ENCODE results near the gene ZBED1. TPM values are rescaled to one million over a fixed set of nuclear protein-coding genes. Genes with fewer than 3 reads are reported as not detected.

ZBED1 gene
- total and polyA plus RNA-seq, 2 experiments from 2014 or later: 16.1 to 43.8 TPM

GRCh38 chrX:2546496-2546895, 45.7 kb upstream of the ZBED1 start:
- no peaks in the 10 kb centered on the region for H3K79me2 ChIP-seq (replicated peaks; ENCODE audit: insufficient read depth)
- DNase-seq (ENCODE audit: low spot score) (no peak), ATAC-seq (no peak)
- H3K27me3 ChIP-seq (ENCODE audit: insufficient read depth): no peaks in the 10 kb centered on the region
- no peak overlapping the region for H2AFZ ChIP-seq
- no peak overlapping the region for H3K4me3 ChIP-seq
- H3K36me3 Mint-ChIP-seq (ENCODE audit: low read depth): peaks cover 39% of the 10 kb centered on the region
- H3K27me3 Mint-ChIP-seq (ENCODE audit: insufficient read depth, low read depth, poor library complexity): peaks cover 6% of the 10 kb centered on the region
- no peak overlapping the region for H3K4me3 Mint-ChIP-seq
- no peaks in the 10 kb centered on the region for H3K9me2 ChIP-seq (ENCODE audit: insufficient read depth)
- no peak overlapping the region for H3K27ac ChIP-seq (ENCODE audit: low read depth)
- H3K9me3 Mint-ChIP-seq: peaks cover 44% of the 10 kb centered on the region
- TF ChIP-seq POLR2AphosphoS5 (IDR thresholded peaks at IDR 0.05; ENCODE audit: low read depth) (no peak), JUNB (IDR thresholded peaks at IDR 0.05; ENCODE audit: unreplicated experiment) (no peak), EZH2phosphoT487 (IDR thresholded peaks at IDR 0.05; ENCODE audit: unreplicated experiment) (no peak), ETS1 (IDR thresholded peaks at IDR 0.05) (no peak)
- no peak overlapping the region for H3K4me2 ChIP-seq
- peaks cover 30% of the 10 kb centered on the region for H3K4me1 ChIP-seq (ENCODE audit: insufficient read depth)
- no peaks in the 10 kb centered on the region for H4K20me1 ChIP-seq (replicated peaks; ENCODE audit: insufficient read depth)
- H3K4me1 Mint-ChIP-seq: peaks cover 23% of the 10 kb centered on the region
- 0 out of 2 replicates have a peak, but pooled peaks cover 3% of the 10 kb centered on the region for H3F3A ChIP-seq (replicated peaks; ENCODE audit: low read depth)
- H3K27ac Mint-ChIP-seq: no peak overlapping the region
- H3K36me3 ChIP-seq (ENCODE audit: insufficient read depth): no peaks in the 10 kb centered on the region

- no peak overlapping the region for H3K4me2 ChIP-seq
- H4K20me1 ChIP-seq (replicated peaks; ENCODE audit: insufficient read depth): no peaks in the 10 kb centered on the region
- H3K36me3 Mint-ChIP-seq (ENCODE audit: low read depth): peaks cover 39% of the 10 kb centered on the region
- no peaks in the 10 kb centered on the region for H3K36me3 ChIP-seq (ENCODE audit: insufficient read depth)
- DNase-seq (ENCODE audit: low spot score) (no peak), ATAC-seq (no peak)
- H3K79me2 ChIP-seq (replicated peaks; ENCODE audit: insufficient read depth): no peaks in the 10 kb centered on the region
- peaks cover 44% of the 10 kb centered on the region for H3K9me3 Mint-ChIP-seq
- no peak overlapping the region for H3K4me3 Mint-ChIP-seq
- no peak overlapping the region for H2AFZ ChIP-seq
- H3K27ac Mint-ChIP-seq: no peak overlapping the region
- H3K27ac ChIP-seq (ENCODE audit: low read depth): no peak overlapping the region
- H3K4me3 ChIP-seq: no peak overlapping the region
- no peaks in the 10 kb centered on the region for H3K9me2 ChIP-seq (ENCODE audit: insufficient read depth)
- H3K4me1 Mint-ChIP-seq: peaks cover 16% of the 10 kb centered on the region
- peaks cover 6% of the 10 kb centered on the region for H3K27me3 Mint-ChIP-seq (ENCODE audit: insufficient read depth, low read depth, poor library complexity)
- H3K27me3 ChIP-seq (ENCODE audit: insufficient read depth): no peaks in the 10 kb centered on the region
- 0 out of 2 replicates have a peak, but pooled peaks cover 3% of the 10 kb centered on the region for H3F3A ChIP-seq (replicated peaks; ENCODE audit: low read depth)
- H3K4me1 ChIP-seq (ENCODE audit: insufficient read depth): peaks cover 16% of the 10 kb centered on the region
- TF ChIP-seq STAT1 (IDR thresholded peaks at IDR 0.05; ENCODE audit: unreplicated experiment) (no peak), ZNF114 (CRISPR knock-in tag; IDR thresholded peaks at IDR 0.05) (no peak), REST (IDR thresholded peaks at IDR 0.05; ENCODE audit: unreplicated experiment) (no peak), POLR2AphosphoS5 (IDR thresholded peaks at IDR 0.05; ENCODE audit: low read depth) (no peak), CREB1 (CRISPR knock-in tag; IDR thresholded peaks at IDR 0.05; ENCODE audit: low read depth) (no peak), JUNB (IDR thresholded peaks at IDR 0.05; ENCODE audit: unreplicated experiment) (no peak), ZNF462 (CRISPR knock-in tag; IDR thresholded peaks at IDR 0.05) (no peak), ETS1 (IDR thresholded peaks at IDR 0.05) (no peak), EZH2phosphoT487 (IDR thresholded peaks at IDR 0.05; ENCODE audit: unreplicated experiment) (no peak), EZH2 (IDR thresholded peaks at IDR 0.05; ENCODE audit: low read depth, unreplicated experiment) (no peak)
Observed at GRCh38 chrX:2545144-2545543, 44.4 kb upstream of the ZBED1 start.

All from GM23338 (cell line).